Breast epithelium (tissue), 4 donors: ENCODE results near the gene PBX3. TPM values are rescaled to one million over a fixed set of nuclear protein-coding genes. Genes with fewer than 3 reads are reported as not detected.

Experiments used
- DNase-seq, 2 donors: peaks; one replicate each; pipeline ENCODE4 v3.0.0-alpha.2; 2019; ENCODE audit warnings: low spot score in 2 of 2
- H3K27ac ChIP-seq, 2 donors: fragments of 200-600 bp; sonication (generic) in 1 of 2; one replicate each; pipeline ENCODE4 v1.5.1; 2016 to 2019; ENCODE audit warnings: mild to moderate bottlenecking in 1 of 2
- H3K27me3 ChIP-seq, 2 donors: fragments of 200-600 bp; sonication (generic) in 1 of 2; one replicate each; pipeline versions ENCODE4 v1.5.1 to v1.6.0; 2017 to 2019; ENCODE audit warnings: control low read depth in 1 of 2, mild to moderate bottlenecking in 1 of 2
- H3K36me3 ChIP-seq: fragments of 200-600 bp; one replicate; pipeline ENCODE4 v1.5.1; 2019
- H3K4me1 ChIP-seq, 2 donors: fragments of 200-600 bp; sonication (generic); one replicate each; pipeline ENCODE4 v1.5.1; 2016 to 2019; ENCODE audit warnings: control low read depth in 1 of 2
- H3K4me3 ChIP-seq, 3 donors: fragments of 200-600 bp; sonication (generic); 1 replicate in 2 of 3; 2 replicates in 1 of 3; pipeline ENCODE4 v1.5.1; 2016 to 2019; ENCODE audit warnings: mild to moderate bottlenecking in 3 of 3, moderate library complexity in 2 of 3
- H3K9me3 ChIP-seq, 2 donors: fragments of 200-600 bp; sonication (generic) in 1 of 2; one replicate each; pipeline ENCODE4 v1.5.1; 2016 to 2019; ENCODE audit warnings: control low read depth in 1 of 2
- CTCF ChIP-seq, 3 donors: fragments of 450-650 bp; IDR thresholded peaks; one replicate each; pipeline ENCODE4 v1.5.1; 2016 to 2017; ENCODE audit warnings: antibody characterized with exemption in 3 of 3, mild to moderate bottlenecking in 3 of 3, moderate library complexity in 3 of 3
- POLR2A ChIP-seq: fragments of 450-650 bp; IDR thresholded peaks from one replicate; pipeline ENCODE4 v1.6.1; 2016; ENCODE audit warnings: antibody characterized with exemption, mild to moderate bottlenecking, moderate library complexity
- POLR2AphosphoS5 ChIP-seq, 3 donors: sonication (generic); formaldehyde crosslinking; IDR thresholded peaks; one replicate each; pipeline ENCODE4 v1.6.1; 2017; ENCODE audit warnings: antibody characterized with exemption in 3 of 3
- intact Hi-C: fragments of 100-400 bp; cut with DNase I; formaldehyde crosslinking; loops from one replicate; pipeline ENCODE4 v1.15.1; 2023; ENCODE audit warnings: low total_unique reads
- total RNA-seq, 3 donors: library from RNA; depleted of rRNA; stranded (reverse); fragments of >200 nt; gene quantifications; one replicate each; pipeline ENCODE4 v1.1.0, GENCODE V29; 2016

PBX3 gene
- total RNA-seq, 3 donors from 2014 or later, result 29.5 to 31.2 (median 29.8) TPM

- H3K36me3 ChIP-seq, result no peaks in the 10 kb centered on the region
- H3K27ac ChIP-seq, result peak overlapping the region; percentile 64 to 96
- TF ChIP-seq POLR2A (no peak), CTCF (IDR thresholded peaks at IDR 0.05) (no peak), POLR2AphosphoS5 (IDR thresholded peaks at IDR 0.05) (no peak)
- intact Hi-C loops, result loop anchor here (5.0 kb wide), 1 partner anchor 341 kb away; no protein-coding TSS in a partner anchor
- H3K27me3 ChIP-seq, result no peaks in the 10 kb centered on the region
- no peaks in the 10 kb centered on the region for H3K9me3 ChIP-seq
- no peaks in the 10 kb centered on the region for H3K4me1 ChIP-seq
- H3K4me3 ChIP-seq, result peak overlapping the region; percentile 73 to 92 (median 82)
- no peak for DNase-seq
These were observed 1.4 kb downstream of the PBX3 start for GRCh38 chr9:125748446-125749099.

GRCh38 chr9:125749287-125749935 is 2.2 kb downstream of the PBX3 start:
- intact Hi-C loops, result loop anchor here (5.0 kb wide), 1 partner anchor 342 kb away; no protein-coding TSS in a partner anchor
- DNase-seq, result no peak
- Histone ChIP-seq H3K27me3 (no peaks in the 10 kb centered on the region), H3K4me3 (peak overlapping the region; percentile 73 to 92 (median 82)), H3K9me3 (no peaks in the 10 kb centered on the region), H3K36me3 (no peaks in the 10 kb centered on the region), H3K4me1 (no peaks in the 10 kb centered on the region), H3K27ac (peak overlapping the region in 1 of 2 donors; percentile 96)
- TF ChIP-seq POLR2A (no peak), POLR2AphosphoS5 (IDR thresholded peaks at IDR 0.05) (no peak), CTCF (IDR thresholded peaks at IDR 0.05) (no peak)

GRCh38 chr9:125749951-125750626 is 2.9 kb downstream of the PBX3 start:
- no peaks in the 10 kb centered on the region for H3K27me3 ChIP-seq
- H3K36me3 ChIP-seq, result no peaks in the 10 kb centered on the region
- intact Hi-C loops, result loop anchor here (5.0 kb wide), 1 partner anchor 343 kb away; no protein-coding TSS in a partner anchor
- TF ChIP-seq CTCF (IDR thresholded peaks at IDR 0.05) (no peak), POLR2A (no peak), POLR2AphosphoS5 (IDR thresholded peaks at IDR 0.05) (no peak)
- no peak overlapping the region for H3K4me3 ChIP-seq
- no peaks in the 10 kb centered on the region for H3K4me1 ChIP-seq
- H3K9me3 ChIP-seq, result no peaks in the 10 kb centered on the region
- DNase-seq, result no peak
- H3K27ac ChIP-seq, result peak overlapping the region in 1 of 2 donors; percentile 14

GRCh38 chr9:125750627-125751011 is 3.4 kb downstream of the PBX3 start:
- Histone ChIP-seq H3K27me3 (no peaks in the 10 kb centered on the region), H3K36me3 (no peaks in the 10 kb centered on the region), H3K9me3 (no peaks in the 10 kb centered on the region), H3K27ac (no peak overlapping the region), H3K4me3 (no peak overlapping the region), H3K4me1 (no peaks in the 10 kb centered on the region)
- intact Hi-C loops, result no loop called here
- TF ChIP-seq POLR2AphosphoS5 (IDR thresholded peaks at IDR 0.05) (no peak), CTCF (IDR thresholded peaks at IDR 0.05) (no peak), POLR2A (no peak)
- no peak for DNase-seq
